B cell (primary cell): Measurements from ENCODE around the gene CKMT1A.
A peak's percentile ranks its signal among the peaks of the same experiment; 100 is the strongest.
"Not testable (repeated sequence)": the region's sequence is repeated elsewhere in the genome, so short reads cannot be mapped to it uniquely, and the experiment has no call there.

ENCODE experiments used
- CTCF ChIP-seq: fragments of 200-600 bp; IDR thresholded peaks from one replicate; pipeline ENCODE4 v1.8.0; 2022; ENCODE audit warnings: antibody characterized with exemption, mild to moderate bottlenecking
- EZH2 ChIP-seq: IDR thresholded peaks from 2 replicates; pipeline ENCODE4 v1.6.1; 2012; ENCODE audit warnings: borderline replicate concordance, low read depth, mild to moderate bottlenecking, moderate library complexity, low read length; ENCODE audit not compliant: insufficient read depth, poor library complexity, severe bottlenecking

DNA sequence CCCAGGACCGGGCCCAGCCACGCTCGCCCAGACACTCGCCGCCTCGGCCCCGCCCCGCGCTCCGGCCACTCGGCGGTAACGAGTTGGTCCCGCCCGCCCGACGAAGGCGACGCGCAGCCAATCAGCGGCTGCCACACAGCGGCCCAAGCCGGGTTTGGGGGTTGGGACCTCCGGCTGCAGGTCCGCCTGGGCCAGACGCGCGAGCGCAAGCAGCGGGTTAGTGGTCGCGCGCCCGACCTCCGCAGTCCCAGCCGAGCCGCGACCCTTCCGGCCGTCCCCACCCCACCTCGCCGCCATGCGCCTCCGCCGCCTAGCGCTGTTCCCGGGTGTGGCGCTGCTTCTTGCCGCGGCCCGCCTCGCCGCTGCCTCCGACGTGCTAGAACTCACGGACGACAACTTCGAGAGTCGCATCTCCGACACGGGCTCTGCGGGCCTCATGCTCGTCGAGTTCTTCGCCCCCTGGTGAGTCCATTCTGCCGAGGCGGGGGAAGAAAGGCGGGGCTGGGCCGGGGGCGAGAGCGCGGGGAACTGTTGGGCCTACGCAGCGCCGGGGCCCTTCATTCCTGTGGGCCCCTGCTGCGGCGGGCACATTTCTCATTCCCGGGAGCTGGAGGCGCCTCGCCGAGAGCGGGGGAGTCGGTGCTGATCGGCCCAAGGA lies 52.7 kb downstream of the CKMT1A start, which contains the start of gene PDIA3:
- peak; percentile 22 for TF ChIP-seq CTCF
- TF ChIP-seq EZH2, result not testable (repeated sequence)
